GM23338 (cell line): Measurements from ENCODE around the gene COX4I1. TPM values are rescaled to one million over a fixed set of nuclear protein-coding genes. Genes with fewer than 3 reads are reported as not detected.

Experiments used
- ATAC-seq: fragments of 200-7000 bp; cut with Tn5 transposase; 3 replicates; pipeline ENCODE4 v1.9.1; 2020
- DNase-seq: peaks from one replicate; pipeline ENCODE4 v3.0.0-alpha.2; 2015; ENCODE audit warnings: low spot score
- H2AFZ ChIP-seq: fragments of 200-600 bp; sonication (generic); 2 replicates; pipeline ENCODE4 v1.8.0; 2016; ENCODE audit warnings: antibody characterized with exemption, mild to moderate bottlenecking, moderate library complexity
- H3F3A ChIP-seq: fragments of 200-600 bp; sonication (generic); replicated peaks from 2 replicates; pipeline ENCODE4 v1.8.0; 2017; ENCODE audit warnings: antibody characterized with exemption, mixed run types, low read depth
- H3K27ac ChIP-seq: fragments of 200-600 bp; sonication (generic); 2 replicates; pipeline ENCODE4 v1.6.1; 2016; ENCODE audit warnings: low read depth
- H3K27me3 ChIP-seq: fragments of 200-600 bp; sonication (generic); 2 replicates; pipeline ENCODE4 v1.8.0; 2016; ENCODE audit warnings: mild to moderate bottlenecking, mixed run types, moderate library complexity; ENCODE audit not compliant: insufficient read depth
- H3K36me3 ChIP-seq: fragments of 200-600 bp; sonication (generic); 2 replicates; pipeline ENCODE4 v1.8.0; 2016; ENCODE audit warnings: mild to moderate bottlenecking; ENCODE audit not compliant: insufficient read depth
- H3K4me1 ChIP-seq: fragments of 200-600 bp; sonication (generic); 2 replicates; pipeline ENCODE4 v1.8.0; 2016; ENCODE audit warnings: mild to moderate bottlenecking, moderate library complexity; ENCODE audit not compliant: insufficient read depth
- H3K4me2 ChIP-seq: fragments of 200-600 bp; sonication (generic); 2 replicates; pipeline ENCODE4 v1.7.1; 2017; ENCODE audit warnings: mixed run types
- H3K4me3 ChIP-seq: fragments of 200-600 bp; sonication (generic); 2 replicates; pipeline ENCODE4 v1.6.1; 2016; ENCODE audit warnings: mixed run types
- H3K79me2 ChIP-seq: fragments of 200-600 bp; sonication (generic); replicated peaks from 2 replicates; pipeline ENCODE4 v1.8.0; 2017; ENCODE audit warnings: mild to moderate bottlenecking; ENCODE audit not compliant: insufficient read depth
- H3K9me2 ChIP-seq: fragments of 200-600 bp; sonication (generic); 2 replicates; pipeline ENCODE4 v1.8.0; 2017; ENCODE audit not compliant: insufficient read depth
- H4K20me1 ChIP-seq: fragments of 200-600 bp; sonication (generic); replicated peaks from 2 replicates; pipeline ENCODE4 v1.8.0; 2017; ENCODE audit warnings: mild to moderate bottlenecking; ENCODE audit not compliant: insufficient read depth
- H3K27ac Mint-ChIP-seq: 2 replicates; pipeline ENCODE4 v1.8.0; 2020; ENCODE audit warnings: inconsistent platforms, mild to moderate bottlenecking, moderate library complexity, mixed read lengths
- H3K27me3 Mint-ChIP-seq: 3 replicates; pipeline ENCODE4 v1.8.0; 2022; ENCODE audit warnings: low read depth, mild to moderate bottlenecking, moderate library complexity, mixed read lengths, inconsistent platforms; ENCODE audit not compliant: insufficient read depth, poor library complexity
- H3K36me3 Mint-ChIP-seq: 3 replicates; pipeline ENCODE4 v1.8.0; 2021; ENCODE audit warnings: low read depth, mild to moderate bottlenecking, inconsistent platforms, moderate library complexity, mixed read lengths
- H3K4me1 Mint-ChIP-seq: 3 replicates; pipeline ENCODE4 v1.8.0; 2020; ENCODE audit warnings: mild to moderate bottlenecking, inconsistent platforms, mixed read lengths
- H3K4me3 Mint-ChIP-seq: 3 replicates; pipeline ENCODE4 v1.8.0; 2021; ENCODE audit warnings: moderate library complexity, mild to moderate bottlenecking, inconsistent platforms, mixed read lengths
- H3K9me3 Mint-ChIP-seq: 3 replicates; pipeline ENCODE4 v1.8.0; 2020; ENCODE audit warnings: moderate library complexity, mild to moderate bottlenecking, inconsistent platforms, mixed read lengths
- CREB1 ChIP-seq: fragments of 250-450 bp; sonication (Bioruptor Pico); IDR thresholded peaks from 2 replicates; pipeline ENCODE4 v1.5.0; 2020; ENCODE audit warnings: low read depth, mild to moderate bottlenecking, moderate library complexity
- CTCF ChIP-seq, 2 experiments: fragments of 200-600 bp in 1 of 2; sonication (generic) in 1 of 2; conservative IDR thresholded peaks; 2 replicates each; pipeline versions ENCODE4 v1.5.1 to v1.6.1; 2016 to 2017; ENCODE audit warnings: antibody characterized with exemption in 2 of 2, low read depth in 2 of 2, mild to moderate bottlenecking in 2 of 2, moderate library complexity in 1 of 2
- ETS1 ChIP-seq: IDR thresholded peaks from 2 replicates; pipeline ENCODE4 v1.6.1; 2016; ENCODE audit warnings: antibody characterized with exemption
- EZH2 ChIP-seq: fragments of 200-600 bp; sonication (generic); IDR thresholded peaks from one replicate; pipeline ENCODE4 v1.8.0; 2017; ENCODE audit warnings: antibody characterized with exemption, mild to moderate bottlenecking, low read depth; ENCODE audit not compliant: unreplicated experiment
- EZH2phosphoT487 ChIP-seq: fragments of 200-600 bp; sonication (generic); IDR thresholded peaks from one replicate; pipeline ENCODE4 v1.8.1; 2018; ENCODE audit warnings: antibody characterized with exemption; ENCODE audit not compliant: unreplicated experiment
- JUNB ChIP-seq: IDR thresholded peaks from one replicate; pipeline ENCODE4 v1.6.1; 2016; ENCODE audit warnings: antibody characterized with exemption; ENCODE audit not compliant: unreplicated experiment
- NANOG ChIP-seq: IDR thresholded peaks from 2 replicates; pipeline ENCODE4 v1.6.1; 2016; ENCODE audit warnings: antibody characterized with exemption, borderline replicate concordance
- POLR2AphosphoS5 ChIP-seq: IDR thresholded peaks from 2 replicates; pipeline ENCODE4 v1.6.1; 2016; ENCODE audit warnings: antibody characterized with exemption, low read depth
- REST ChIP-seq: IDR thresholded peaks from one replicate; pipeline ENCODE4 v1.6.1; 2018; ENCODE audit warnings: antibody characterized with exemption; ENCODE audit not compliant: unreplicated experiment
- STAT1 ChIP-seq: IDR thresholded peaks from one replicate; pipeline ENCODE4 v1.6.1; 2016; ENCODE audit warnings: antibody characterized with exemption; ENCODE audit not compliant: unreplicated experiment
- ZNF114 ChIP-seq: fragments of 250-450 bp; sonication (Bioruptor Pico); IDR thresholded peaks from 2 replicates; pipeline ENCODE4 v1.5.0; 2020; ENCODE audit warnings: mild to moderate bottlenecking, moderate library complexity
- ZNF331 ChIP-seq: fragments of 250-450 bp; sonication (Bioruptor Pico); IDR thresholded peaks from 2 replicates; pipeline ENCODE4 v1.5.0; 2020; ENCODE audit warnings: low read depth, mild to moderate bottlenecking, moderate library complexity
- ZNF462 ChIP-seq: fragments of 250-450 bp; sonication (Bioruptor Pico); IDR thresholded peaks from 2 replicates; pipeline ENCODE4 v1.5.0; 2020; ENCODE audit warnings: mild to moderate bottlenecking, moderate library complexity
- polyA plus RNA-seq: library from polyadenylated mRNA; unstranded; fragments of >200 nt; fragmentation: Nextera tagmentation; extraction: Ambion mirVana; gene quantifications from 2 replicates; pipeline ENCODE4 v1.2.1, GENCODE V29; 2016
- total RNA-seq: library from RNA; depleted of rRNA; stranded (reverse); fragments of >200 nt; shearing (Covaris generic); gene quantifications from 2 replicates; pipeline ENCODE4 v1.2.3, GENCODE V29; 2014

The COX4I1 gene
- total and polyA plus RNA-seq, 2 experiments from 2014 or later: 329 to 1,008 TPM

- H2AFZ ChIP-seq: peak overlapping the region; percentile 69; the same call in 1 of the 2 replicates
- H3K4me3 ChIP-seq: no peak overlapping the region
- no peak overlapping the region for H3K4me2 ChIP-seq
- H3K27ac Mint-ChIP-seq: no peak overlapping the region
- peaks cover 12% of the 10 kb centered on the region for H3K27me3 Mint-ChIP-seq
- H3F3A ChIP-seq: no peaks in the 10 kb centered on the region
- no peak overlapping the region for H3K4me3 Mint-ChIP-seq
- H3K36me3 Mint-ChIP-seq: peaks cover 10% of the 10 kb centered on the region
- no peaks in the 10 kb centered on the region for H3K36me3 ChIP-seq
- H3K9me3 Mint-ChIP-seq: peaks cover 22% of the 10 kb centered on the region
- H3K79me2 ChIP-seq: no peaks in the 10 kb centered on the region
- no peaks in the 10 kb centered on the region for H3K27me3 ChIP-seq
- no peaks in the 10 kb centered on the region for H4K20me1 ChIP-seq
- no peak for TF ChIP-seq ZNF331 (CRISPR knock-in tag)
- TF ChIP-seq ZNF462 (CRISPR knock-in tag): no peak
- no peak for TF ChIP-seq STAT1
- TF ChIP-seq POLR2AphosphoS5: no peak
- TF ChIP-seq EZH2: no peak
- no peak for TF ChIP-seq EZH2phosphoT487
- TF ChIP-seq JUNB: no peak
- no peak for TF ChIP-seq NANOG
- no peak for TF ChIP-seq ETS1
- TF ChIP-seq REST: no peak
- TF ChIP-seq CTCF (conservative IDR thresholded peaks at IDR 0.05; ENCODE audit: low read depth in 2 of 2): no peak
- TF ChIP-seq CREB1 (CRISPR knock-in tag): no peak
- no peak for TF ChIP-seq ZNF114
- no peaks in the 10 kb centered on the region for H3K9me2 ChIP-seq
- DNase-seq: no peak
- no peaks in the 10 kb centered on the region for H3K4me1 ChIP-seq
- H3K4me1 Mint-ChIP-seq: no peaks in the 10 kb centered on the region; the same call in 2 of the 3 replicates
- no peak for ATAC-seq
- H3K27ac ChIP-seq: no peak overlapping the region
Measured at GRCh38 chr16:85835956-85836705, 36.6 kb downstream of the COX4I1 start.
